Activated CD4-positive, alpha-beta T cell treated with anti-CD3 and anti-CD28 coated beads, Interleukin-2, amount 50 U/mL, for 1 hour (primary cell): ENCODE data around the gene ZNF613.
"Not testable (repeated sequence)": the region's sequence is repeated elsewhere in the genome, so short reads cannot be mapped to it uniquely, and the experiment has no call there.

Source experiments
- DNase-seq: peaks from one replicate; pipeline ENCODE4 v3.0.0-alpha.2; 2020

The ZNF613 gene

GRCh38 chr19:51926784-51927741 lies at the start of gene ZNF613:
Gene ZNF613, plus strand, starts transcription at chr19:51927472. Its CDS starts 8,749 bp downstream, at chr19:51936221.
- peak; percentile 80 for DNase-seq

- DNase-seq = no peak
Measured at GRCh38 chr19:51882518-51882917, 44.8 kb upstream of the ZNF613 start.

DNA sequence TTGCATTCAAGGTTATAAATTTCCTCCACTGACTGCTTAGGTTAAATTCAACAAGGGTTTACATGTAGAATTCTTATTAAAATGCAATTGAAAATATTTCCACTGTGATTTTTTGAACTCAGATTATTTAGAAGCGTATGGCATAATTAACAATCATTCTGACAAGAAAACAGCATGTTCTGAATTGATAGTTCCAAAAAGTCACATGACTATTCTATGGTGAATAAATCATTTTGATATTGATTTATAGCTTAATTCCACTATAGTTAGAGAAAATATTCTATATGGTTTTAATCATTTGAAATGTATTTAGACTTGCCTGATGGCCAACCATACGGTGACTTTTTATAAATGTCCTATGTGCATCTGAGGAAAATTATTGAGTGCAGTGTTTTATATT lies 42.6 kb upstream of the ZNF613 start:
- no peak for DNase-seq

DNA sequence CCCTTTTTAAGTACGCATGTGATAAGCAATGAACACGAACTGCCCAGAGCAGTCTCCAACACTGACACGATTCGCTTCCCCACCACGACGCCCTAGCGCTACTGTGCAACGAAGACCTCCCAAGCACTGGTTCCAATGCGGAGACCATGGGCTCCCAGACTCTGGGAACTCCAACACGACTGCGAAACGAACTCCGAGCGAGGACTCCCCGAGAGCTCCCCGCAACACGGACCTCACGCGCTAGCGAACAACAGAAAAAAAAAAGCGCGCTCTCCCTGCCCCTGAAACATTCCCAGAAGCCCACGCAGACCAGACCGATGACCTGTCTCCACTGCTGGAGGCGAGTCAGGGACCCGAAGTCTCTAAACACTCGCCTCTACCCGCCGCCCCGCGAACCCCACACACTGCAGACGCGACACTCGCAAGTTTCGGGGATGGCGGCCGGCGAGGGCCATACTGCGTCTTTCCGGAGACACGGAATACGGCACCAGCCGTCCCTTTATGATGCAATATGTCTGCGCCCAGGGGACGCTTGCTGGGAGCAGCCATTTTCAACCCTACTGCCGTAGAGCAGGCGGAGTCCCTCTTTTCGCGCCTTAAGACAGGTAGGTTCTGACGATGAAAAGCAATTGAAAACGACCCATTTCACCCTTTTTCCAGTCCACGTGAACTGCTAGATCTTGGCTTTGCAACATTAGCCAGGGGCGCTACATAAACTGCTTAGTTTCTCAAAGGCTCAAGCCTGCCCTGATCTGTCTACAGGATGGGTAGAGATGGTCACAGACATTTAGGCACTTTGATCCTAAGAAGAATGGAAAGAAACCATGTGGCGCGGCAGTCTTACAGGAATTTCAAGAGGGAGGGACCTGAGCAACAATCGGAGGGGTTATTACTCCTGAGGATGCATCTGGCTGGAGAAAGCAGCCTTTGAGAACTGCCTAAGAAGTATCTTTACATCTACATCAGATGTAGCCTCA lies 39.5 kb upstream of the ZNF613 start, which contains the start of gene ZNF577:
Gene ZNF577 (minus strand): TSS at position 430 of the 977 bp plus-strand sequence. CDS start 7,569 bp downstream, outside the sequence.
- DNase-seq = peak; percentile 46

GRCh38 chr19:51889934-51890333 lies 37.3 kb upstream of the ZNF613 start:
- no peak for DNase-seq

GRCh38 chr19:51891193-51891747 lies 36.0 kb upstream of the ZNF613 start:
- no peak for DNase-seq

DNA sequence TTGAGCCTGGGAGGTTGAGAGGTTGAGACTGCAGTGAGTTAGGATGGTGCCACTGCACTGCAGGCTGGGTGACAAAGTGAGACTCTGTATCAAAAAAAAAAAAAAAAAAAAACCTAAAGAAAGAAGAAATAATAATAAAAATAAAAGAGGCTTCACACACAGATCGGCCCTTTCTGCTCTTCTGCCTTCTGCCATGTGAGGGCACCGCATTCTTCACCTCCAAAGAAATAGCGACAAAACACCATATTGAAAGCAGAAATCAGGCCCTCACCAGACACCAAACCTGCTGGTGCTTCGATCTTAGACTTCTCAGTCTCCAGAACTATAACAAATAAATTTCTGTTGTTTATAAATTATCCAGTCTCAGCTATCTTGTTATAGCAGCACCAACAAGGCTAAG lies 25.4 kb upstream of the ZNF613 start:
- DNase-seq = no peak

DNA sequence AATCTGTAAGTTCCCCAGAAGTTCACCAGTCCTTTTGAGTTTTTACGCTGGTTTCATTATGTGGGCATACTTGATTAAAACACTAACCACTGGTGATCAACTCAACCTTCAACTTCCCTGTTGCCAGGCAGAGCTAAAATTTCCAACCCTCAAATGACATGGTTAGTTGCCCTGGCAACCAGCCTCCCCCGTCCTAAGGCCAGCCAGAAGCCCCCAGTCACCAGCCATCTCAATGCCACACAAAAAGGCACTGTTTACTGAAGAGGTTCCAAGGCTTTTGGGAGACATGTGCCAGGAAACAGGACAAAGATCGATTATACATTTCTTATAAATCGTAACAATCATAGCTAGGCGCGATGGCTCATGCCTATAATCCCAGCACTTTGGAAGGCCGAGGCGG lies 24.1 kb upstream of the ZNF613 start:
- no peak for DNase-seq

GRCh38 chr19:51904331-51905165 lies 22.7 kb upstream of the ZNF613 start, which contains the start of gene ZNF649:
Gene ZNF649, minus strand, starts transcription at chr19:51905017. Its CDS starts 4,910 bp downstream, at chr19:51900107.
- DNase-seq = peak; percentile 78

- no peak for DNase-seq
Measured at GRCh38 chr19:51905206-51905605, 22.1 kb upstream of the ZNF613 start.

DNA sequence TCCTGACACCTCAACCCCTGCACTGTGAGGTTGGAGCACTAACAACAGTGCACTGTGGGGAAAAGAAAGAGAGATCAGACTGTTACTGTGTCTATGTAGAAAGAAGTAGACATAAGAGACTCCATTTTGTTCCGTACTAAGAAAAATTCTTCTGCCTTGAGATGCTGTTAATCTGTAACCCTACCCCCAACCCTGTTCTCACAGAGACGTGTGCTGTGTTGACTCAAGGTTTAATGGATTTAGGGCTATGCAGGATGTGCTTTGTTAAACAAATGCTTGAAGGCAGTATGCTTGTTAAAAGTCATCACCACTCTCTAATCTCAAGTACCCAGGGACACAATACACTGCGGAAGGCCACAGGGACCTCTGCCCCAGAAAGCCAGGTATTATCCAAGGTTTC lies 21.6 kb upstream of the ZNF613 start:
- not testable (repeated sequence) for DNase-seq

DNA sequence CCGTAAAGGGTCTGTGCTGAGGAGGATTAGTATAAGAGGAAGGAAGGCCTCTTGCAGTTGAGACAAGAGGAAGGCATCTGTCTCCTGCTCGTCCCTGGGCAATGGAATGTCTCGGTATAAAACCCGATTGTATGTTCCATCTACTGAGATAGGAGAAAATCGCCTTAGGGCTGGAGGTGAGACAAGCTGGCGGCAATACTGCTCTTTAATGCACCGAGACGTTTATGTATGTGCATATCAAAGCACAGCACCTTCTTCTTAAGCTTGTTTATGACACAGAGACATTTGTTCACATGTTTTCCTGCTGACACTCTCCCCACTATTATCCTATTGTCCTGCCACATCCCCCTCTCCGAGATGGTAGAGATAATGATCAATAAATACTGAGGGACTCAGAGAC lies 21.2 kb upstream of the ZNF613 start:
- DNase-seq = not testable (repeated sequence)

GRCh38 chr19:51907981-51908380 lies 19.3 kb upstream of the ZNF613 start:
- DNase-seq = not testable (repeated sequence)

DNA sequence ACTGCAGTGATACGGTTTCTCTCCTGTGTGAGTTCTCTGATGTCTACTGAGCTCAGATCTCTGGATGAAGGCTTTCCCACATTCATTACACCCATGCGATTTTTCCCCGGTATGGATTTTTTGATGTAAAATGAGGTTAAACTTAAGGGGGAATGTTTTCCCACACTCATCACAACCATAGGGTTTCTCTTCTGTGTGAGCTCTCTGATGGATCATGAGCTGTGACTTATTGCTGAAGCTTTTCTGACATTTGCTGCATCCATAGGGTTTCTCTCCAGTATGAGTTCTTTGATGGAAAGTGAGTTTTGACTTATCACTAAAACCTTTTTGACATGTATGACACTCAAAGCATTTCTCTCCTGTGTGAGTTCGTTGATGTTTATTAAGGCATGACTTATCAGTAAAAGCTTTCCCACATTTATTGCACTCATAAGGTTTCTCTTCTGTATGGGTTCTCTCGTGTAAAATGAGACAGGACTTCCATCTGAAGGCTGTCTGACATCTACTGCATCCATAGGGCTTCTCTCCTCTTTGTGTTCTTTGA lies 11.9 kb upstream of the ZNF613 start:
- no peak for DNase-seq

DNA sequence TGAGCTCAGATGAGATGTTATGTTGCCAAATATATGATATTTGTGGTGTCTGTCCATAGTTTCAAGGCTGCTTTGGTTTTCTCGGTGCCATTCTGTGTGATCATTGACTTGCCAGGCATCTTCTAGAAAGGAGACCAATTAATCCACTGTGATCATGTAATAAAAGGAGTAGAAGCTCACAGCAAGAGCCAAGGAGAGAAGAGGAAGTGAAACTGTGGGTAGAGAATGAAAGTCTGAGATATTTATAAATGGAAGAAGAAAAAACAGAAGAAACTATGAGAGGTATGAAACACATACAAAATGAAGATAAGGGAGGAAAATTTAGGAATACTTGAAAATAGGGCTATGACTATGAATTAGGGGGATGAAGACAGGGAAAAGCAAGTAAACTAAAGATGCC lies 11.1 kb upstream of the ZNF613 start:
- DNase-seq = no peak

DNA sequence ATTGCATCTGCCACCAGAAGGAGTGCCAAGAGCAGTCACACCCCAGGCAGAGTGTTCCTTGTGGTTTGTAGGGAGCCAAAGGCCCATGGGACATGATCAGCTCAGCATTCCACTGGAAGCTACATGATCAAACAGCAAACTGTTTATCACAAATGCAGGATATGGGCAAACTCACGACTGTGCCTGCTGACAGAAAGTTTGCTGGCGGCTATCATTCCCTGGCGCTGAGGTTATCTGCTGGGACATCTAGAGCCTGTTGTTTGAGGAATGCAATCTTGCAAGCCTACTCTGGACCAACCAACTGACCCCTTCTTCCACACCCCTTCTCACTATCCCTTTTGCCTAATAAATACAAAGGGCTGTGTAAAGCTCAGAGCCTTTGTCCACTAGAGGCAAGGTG lies 7.7 kb upstream of the ZNF613 start:
- DNase-seq = no peak

GRCh38 chr19:51921949-51922348 lies 5.3 kb upstream of the ZNF613 start:
- DNase-seq = no peak

DNA sequence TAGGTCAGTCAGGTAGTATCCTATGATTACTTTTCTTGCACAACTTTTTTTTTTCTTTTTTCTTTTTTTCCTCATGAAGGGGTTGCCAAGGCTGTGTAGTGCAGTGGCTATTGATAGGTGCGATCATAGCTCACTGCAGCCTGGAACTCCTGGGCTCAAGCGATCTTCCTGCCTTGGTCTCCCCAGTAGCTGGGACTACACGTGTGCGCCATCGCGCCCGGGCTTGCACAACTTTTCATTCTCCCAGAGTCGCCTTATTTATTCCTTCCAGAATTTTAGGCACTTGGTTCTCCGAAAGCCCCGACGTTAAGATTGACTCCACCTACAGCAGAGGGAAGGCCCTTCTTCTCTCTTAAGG lies 867 bp upstream of the ZNF613 start:
- DNase-seq = no peak

DNA sequence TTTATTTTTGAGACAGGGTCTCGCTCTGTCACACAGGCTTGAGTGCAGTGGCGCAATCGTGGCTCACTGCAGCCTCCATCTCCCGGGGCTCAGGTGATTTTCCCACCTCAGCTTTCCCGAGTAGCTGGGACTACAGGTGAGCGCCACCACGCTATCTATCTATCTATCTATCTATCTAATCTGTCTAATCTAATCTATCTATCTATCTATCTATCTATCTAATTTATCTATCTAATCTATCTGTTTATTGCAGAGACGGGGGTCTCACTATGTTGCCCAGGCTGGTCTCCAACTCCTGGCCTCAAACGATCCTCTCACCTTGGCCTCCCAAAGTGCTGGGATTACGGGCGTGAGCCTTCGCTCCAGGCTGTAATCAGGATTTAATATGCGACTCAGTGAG lies 587 bp downstream of the ZNF613 start:
- DNase-seq = no peak

DNA sequence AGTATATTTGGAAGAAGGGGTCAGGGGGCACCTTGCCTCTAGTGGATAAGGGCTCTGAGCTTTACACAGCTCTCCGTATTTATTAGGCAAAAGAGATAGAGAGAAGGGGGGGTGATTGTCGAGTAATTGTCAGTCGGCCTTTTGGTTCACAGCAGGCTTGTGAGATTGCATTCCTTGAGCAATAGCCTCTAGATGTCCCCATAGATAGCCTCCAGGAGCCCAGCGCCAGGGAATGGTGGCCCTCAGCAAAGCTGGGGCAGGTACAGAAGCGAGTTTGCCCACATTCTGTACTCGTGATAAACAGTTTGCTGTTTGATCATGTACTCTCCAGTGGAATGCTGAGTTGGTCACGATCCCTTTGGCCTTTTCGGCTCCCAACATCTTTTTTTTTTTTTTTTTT lies 4.6 kb downstream of the ZNF613 start:
- DNase-seq = no peak

DNA sequence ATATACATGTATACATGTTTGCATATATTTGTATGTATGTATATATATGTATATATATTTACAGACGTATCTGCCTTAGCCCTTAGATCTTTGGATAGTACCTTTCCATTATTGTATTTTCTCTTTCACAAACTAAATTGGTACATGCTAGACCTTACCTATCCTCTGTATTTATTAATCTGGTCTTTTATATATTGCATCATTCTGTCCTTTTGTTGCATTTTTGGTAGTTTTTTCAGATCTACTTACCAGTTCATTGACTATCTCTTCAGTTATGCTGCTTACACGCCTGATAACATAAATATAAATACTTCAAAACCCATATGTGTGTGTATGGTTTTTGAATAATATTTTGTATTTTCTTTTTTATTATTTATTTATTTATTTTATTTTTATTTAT lies 11.7 kb downstream of the ZNF613 start:
- DNase-seq = no peak
